Stimulated activated CD8-positive, alpha-beta memory T cell treated with anti-CD3 and anti-CD28 coated beads, Interleukin-12 subunit alpha, Interleukin-12 subunit beta, amount 100 ng/mL, for 24 hours (primary cell): ENCODE results near the gene CAMSAP3.

ENCODE experiments used
- DNase-seq: peaks from one replicate; pipeline ENCODE4 v3.0.0-alpha.2; 2020; ENCODE audit errors: extremely low read depth

CAMSAP3 gene, protein sequence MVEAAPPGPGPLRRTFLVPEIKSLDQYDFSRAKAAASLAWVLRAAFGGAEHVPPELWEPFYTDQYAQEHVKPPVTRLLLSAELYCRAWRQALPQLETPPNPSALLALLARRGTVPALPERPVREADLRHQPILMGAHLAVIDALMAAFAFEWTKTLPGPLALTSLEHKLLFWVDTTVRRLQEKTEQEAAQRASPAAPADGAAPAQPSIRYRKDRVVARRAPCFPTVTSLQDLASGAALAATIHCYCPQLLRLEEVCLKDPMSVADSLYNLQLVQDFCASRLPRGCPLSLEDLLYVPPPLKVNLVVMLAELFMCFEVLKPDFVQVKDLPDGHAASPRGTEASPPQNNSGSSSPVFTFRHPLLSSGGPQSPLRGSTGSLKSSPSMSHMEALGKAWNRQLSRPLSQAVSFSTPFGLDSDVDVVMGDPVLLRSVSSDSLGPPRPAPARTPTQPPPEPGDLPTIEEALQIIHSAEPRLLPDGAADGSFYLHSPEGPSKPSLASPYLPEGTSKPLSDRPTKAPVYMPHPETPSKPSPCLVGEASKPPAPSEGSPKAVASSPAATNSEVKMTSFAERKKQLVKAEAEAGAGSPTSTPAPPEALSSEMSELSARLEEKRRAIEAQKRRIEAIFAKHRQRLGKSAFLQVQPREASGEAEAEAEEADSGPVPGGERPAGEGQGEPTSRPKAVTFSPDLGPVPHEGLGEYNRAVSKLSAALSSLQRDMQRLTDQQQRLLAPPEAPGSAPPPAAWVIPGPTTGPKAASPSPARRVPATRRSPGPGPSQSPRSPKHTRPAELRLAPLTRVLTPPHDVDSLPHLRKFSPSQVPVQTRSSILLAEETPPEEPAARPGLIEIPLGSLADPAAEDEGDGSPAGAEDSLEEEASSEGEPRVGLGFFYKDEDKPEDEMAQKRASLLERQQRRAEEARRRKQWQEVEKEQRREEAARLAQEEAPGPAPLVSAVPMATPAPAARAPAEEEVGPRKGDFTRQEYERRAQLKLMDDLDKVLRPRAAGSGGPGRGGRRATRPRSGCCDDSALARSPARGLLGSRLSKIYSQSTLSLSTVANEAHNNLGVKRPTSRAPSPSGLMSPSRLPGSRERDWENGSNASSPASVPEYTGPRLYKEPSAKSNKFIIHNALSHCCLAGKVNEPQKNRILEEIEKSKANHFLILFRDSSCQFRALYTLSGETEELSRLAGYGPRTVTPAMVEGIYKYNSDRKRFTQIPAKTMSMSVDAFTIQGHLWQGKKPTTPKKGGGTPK

DNA sequence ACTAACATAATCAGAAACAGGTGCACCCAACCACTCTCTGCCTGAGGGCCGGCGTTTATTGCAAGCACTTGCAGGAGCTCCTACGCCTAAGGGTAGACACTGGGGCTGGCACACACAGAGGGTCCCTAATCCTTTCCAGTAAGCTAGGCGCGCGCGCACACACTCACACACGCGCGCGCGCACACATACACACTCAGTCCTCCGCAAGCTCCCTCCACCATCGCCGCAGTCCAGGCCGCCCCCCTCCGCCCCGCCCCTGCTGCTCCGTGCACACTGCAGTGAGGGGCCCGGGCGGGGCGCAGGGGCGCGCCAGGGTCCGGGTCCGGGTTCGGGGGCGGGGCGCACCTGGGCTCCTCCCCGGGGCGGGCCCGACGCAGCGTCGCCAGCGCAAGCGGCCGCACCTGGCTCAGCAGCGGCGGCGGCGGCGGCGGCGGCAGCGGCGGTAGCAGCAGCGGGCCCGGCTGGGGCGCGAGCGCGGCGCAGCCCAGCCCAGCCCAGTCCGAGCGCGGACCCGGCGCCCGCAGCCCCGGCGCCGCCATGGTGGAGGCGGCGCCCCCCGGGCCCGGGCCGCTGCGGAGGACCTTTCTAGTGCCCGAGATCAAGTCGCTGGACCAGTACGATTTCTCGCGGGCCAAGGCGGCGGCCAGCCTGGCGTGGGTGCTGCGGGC, at the start of gene CAMSAP3:
Gene CAMSAP3, plus strand, starts transcription at position 398 of the 668 bp plus-strand sequence. Its CDS starts 140 bp downstream, at position 538.
- peak; percentile 9 for DNase-seq

DNA sequence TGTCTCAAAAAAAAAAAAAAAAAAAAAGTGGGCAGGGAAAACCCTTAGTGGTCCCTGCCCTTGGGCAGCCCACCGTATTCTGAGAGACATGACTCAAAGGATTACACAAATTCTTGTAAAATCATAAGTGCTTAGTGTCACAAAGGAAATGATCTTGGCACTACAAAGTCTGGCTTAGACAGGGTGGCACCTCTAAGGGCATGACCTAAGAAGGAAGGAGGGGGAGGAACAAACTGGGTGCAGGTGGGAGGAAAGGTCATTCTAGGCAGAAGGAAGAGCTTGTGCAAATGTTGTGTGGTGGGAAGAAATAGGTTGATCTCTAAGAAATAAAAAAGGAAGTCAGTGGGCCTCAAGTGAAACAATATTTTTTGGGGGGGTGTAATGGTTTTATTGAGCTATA, 49.8 kb upstream of the CAMSAP3 start:
- no peak for DNase-seq

DNA sequence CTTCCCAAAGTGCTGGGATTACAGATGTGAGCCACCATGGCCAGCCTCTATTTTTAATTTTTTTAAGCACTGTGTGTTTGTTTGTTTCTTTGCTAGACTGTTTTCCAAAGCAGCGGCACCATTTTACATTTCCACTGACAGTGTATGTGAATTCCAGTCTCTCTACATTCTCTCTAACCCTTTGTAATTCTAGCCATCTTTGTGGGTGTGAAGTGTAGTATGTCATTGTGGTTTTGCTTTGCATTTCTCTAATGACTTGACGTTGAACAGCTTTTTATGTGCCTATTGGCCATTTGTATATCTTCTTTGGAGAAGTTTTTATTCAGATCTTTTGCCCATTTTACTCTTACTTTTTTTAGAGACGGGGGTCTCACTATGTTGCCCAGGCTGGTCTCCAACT, 48.5 kb upstream of the CAMSAP3 start:
- no peak for DNase-seq

DNA sequence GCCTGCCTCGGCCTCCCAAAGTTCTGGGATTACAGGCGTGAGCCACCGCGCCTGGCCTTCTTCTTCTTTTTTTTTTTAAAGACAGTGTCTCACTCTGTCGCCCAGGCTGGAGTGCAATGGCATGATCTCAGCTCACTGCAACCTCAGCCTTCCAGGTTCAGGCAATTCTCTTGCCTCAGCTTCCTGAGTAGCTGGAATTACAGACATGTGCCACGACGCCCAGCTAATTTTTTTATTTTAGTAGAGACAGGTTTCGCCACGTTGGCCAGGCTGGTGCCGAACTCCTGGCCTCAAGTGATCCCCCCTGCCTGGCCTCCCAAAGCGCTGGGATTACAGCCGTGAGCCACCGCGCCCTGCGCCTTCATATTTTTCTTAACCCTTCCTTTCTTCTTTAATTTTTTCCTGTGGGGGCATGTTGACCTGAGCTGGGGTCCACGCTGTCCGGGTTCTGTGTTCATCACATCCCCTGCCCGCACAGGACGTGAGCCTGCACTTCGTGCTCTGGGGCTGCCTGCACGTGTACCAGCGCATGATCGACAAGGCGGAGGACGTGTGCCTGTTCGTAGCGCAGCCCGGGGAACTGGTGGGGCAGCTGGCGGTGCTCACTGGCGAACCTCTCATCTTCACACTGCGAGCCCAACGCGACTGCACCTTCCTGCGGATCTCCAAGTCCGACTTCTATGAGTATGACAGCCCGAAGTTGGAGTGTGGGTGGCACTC, 46.1 kb upstream of the CAMSAP3 start:
- DNase-seq = no peak

DNA sequence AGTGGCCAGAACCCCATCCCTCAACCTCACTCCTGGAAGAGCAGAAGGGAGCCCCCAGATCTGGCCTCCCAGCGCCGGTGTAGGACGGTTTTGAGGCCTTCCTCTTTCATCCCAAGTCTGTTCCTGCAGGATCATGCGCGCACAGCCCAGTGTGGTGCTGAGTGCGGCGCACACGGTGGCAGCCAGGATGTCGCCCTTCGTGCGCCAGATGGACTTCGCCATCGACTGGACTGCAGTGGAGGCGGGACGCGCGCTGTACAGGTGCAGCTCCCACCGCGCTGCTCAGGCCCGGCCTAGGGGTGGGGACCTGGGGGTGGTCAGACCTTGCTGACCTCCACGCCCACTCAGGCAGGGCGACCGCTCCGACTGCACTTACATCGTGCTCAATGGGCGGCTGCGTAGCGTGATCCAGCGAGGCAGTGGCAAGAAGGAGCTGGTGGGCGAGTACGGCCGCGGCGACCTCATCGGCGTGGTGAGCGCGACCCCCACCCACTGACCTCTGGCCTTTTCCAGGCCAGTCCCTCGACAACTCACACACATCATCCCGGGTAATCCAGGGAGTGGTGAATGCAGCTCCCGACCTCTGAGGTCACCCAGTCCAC, 45.4 kb upstream of the CAMSAP3 start:
- no peak for DNase-seq

DNA sequence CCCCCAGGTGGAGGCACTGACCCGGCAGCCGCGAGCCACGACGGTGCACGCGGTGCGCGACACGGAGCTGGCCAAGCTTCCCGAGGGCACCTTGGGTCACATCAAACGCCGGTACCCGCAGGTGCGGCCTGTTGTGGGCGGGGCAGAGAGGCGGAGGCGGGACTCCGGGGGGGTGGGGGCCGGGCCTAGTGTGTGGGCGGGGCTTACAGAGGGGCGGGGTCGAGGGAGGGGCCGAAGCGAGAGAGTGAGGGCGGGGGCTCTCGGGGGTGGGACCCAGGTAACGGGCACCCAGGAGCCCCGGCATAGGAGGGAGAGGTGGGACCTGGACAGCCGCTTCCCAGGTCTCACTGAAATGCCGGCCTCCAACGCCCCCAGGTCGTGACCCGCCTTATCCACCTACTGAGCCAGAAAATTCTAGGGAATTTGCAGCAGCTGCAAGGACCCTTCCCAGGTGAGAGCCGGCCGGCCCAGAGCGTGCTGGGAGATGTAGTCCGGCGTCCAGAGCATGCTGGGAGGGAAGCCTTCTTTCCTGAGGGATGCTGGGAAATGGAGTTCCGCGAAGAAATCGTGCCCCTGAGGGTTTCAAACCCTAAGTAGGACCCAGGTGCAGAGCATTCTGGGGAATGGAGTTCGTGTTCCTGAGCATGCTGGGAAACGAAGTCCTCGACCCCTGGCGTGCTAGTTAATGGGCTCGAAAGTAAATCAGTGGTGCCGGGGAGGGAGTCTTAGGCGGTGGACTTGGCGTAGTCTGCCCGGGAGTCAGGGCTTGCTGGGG, 44.5 kb upstream of the CAMSAP3 start:
- DNase-seq = no peak

DNA sequence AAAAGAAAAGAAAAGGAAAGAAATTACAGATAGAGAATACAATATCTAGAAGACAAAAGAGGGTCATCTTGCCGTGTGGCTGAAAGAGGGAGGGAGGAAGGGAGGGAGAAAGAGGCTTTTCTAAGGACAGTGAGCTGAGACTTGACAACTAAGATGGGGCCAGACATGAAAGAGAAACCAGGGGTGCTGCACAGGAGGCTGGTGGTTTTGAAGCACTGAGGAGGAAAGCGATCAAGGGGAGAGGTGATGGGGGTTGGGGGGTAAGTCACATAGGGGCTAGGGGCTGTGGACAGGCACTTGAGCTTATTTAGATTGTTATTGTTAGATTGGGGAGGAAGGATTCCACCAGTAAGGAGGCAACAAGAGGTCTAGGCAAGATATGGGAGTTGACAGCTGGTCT, 42.9 kb upstream of the CAMSAP3 start:
- no peak for DNase-seq

DNA sequence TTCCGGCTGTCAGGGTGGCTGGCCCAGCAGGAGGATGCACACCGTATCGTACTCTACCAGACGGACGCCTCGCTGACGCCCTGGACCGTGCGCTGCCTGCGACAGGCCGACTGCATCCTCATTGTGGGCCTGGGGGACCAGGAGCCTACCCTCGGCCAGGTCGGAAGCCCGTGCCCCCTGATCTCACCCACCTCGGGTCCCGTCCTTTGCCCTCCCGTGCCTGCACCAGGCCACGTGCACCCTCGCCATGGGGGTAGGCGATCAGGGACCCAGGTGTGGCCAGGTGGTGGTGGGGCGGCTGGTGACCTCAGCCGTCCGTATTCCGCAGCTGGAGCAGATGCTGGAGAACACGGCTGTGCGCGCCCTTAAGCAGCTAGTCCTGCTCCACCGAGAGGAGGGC, 41.1 kb upstream of the CAMSAP3 start:
- no peak for DNase-seq

DNA sequence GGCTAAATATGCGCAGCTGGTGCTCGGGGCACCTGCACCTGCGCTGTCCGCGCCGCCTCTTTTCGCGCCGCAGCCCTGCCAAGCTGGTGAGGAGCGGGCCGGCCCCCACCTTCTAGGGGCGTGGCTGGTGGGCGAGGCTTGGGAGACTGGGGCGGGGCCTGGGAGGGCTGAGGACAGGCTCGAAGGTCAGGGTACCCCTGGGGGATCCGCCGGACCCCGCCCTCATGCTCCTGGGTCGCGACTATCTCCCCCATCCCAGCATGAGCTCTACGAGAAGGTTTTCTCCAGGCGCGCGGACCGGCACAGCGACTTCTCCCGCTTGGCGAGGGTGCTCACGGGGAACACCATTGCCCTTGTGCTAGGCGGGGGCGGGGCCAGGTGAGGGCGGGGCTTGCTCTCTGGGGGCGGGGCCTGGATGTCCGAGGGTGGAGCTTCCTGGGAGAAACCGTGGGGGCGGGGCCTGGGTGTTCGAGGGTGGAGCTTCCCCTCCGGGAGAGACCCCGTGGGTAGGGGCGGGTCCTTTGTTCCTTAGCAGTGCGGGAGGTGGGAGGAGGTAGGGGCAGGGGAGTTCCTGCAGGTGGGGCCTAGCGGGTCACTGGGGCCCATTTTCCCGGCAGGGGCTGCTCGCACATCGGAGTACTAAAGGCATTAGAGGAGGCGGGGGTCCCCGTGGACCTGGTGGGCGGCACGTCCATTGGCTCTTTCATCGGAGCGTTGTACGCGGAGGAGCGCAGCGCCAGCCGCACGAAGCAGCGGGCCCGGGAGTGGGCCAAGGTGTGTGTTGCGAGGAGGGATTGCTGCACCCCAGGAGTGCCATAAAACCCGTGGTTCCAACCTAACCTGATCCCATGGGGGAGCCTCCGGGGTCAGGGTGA, 40.4 kb upstream of the CAMSAP3 start:
- no peak for DNase-seq

DNA sequence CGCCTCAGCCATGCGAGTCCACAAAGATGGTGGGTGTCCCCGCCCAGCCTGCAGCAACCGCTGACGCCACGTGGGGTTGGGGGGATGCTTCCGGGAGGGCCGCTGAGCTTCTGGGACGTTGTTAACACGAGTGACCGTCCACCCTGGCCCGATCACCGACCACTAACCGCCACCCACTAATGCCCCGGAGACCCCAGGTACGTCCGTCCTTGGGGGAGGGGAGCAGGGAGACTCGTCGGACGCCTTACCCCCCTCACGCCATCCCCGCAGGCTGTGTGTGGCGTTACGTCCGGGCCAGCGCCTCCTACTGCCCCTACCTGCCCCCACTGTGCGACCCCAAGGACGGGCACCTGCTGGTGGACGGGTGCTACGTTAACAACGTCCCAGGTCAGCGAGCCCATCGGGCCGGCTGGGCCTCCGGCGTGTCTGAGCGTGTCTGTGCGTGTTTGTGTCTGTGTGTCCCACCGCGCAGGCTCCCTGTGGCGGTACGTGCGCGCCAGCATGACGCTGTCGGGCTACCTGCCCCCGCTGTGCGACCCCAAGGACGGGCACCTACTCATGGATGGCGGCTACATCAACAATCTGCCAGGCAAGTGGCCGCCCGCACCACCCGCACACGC, 38.9 kb upstream of the CAMSAP3 start:
- no peak for DNase-seq

DNA sequence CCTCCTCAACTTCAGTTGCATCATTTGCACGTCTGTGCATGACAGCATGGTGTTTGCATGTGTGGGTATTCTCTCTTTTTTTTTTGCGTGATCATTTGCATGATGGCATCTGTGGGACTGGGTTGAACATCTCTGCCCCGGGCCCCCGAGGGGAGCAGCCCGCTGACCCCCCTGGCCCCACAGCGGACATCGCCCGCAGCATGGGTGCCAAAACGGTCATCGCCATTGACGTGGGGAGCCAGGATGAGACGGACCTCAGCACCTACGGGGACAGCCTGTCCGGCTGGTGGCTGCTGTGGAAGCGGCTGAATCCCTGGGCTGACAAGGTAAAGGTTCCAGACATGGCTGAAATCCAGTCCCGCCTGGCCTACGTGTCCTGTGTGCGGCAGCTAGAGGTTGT, 37.0 kb upstream of the CAMSAP3 start:
- no peak for DNase-seq

DNA sequence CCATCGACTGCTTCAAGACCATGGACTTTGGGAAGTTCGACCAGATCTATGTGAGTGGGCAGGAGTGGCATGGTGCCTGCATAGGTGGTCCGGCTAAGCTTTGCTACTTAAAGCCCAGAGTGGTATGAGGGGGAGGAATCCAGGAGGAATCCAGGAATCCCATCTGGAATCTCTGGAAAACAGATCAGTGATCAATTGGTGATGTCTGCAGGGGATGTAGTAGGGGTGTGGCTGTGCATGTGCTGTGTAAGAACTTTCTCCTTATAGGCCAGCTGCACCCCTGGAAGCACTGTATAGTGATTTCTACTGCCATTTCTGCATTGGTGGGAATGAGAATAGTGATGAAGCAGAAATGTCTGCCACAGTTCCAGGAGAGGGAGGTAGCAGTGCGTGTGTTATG, 36.6 kb upstream of the CAMSAP3 start:
- DNase-seq = no peak

DNA sequence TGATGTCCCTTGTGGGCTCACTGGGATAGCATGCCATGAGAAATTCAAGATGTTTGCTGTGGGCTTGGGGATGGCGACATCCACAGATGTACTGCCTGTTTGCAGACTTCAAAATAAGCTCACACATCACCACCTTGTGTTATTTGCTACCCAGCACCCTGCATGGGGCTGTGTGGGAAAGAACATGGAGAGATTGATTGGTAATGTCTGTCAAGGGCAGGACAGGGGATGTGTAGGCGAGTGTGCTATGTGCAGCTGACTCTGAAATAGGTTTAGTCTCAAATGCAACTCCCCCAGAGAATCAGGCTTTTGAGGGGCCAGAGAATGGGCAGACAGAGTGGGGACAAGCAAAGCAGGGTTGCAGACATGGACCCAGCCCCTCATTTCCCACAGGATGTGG, 35.4 kb upstream of the CAMSAP3 start:
- DNase-seq = no peak

DNA sequence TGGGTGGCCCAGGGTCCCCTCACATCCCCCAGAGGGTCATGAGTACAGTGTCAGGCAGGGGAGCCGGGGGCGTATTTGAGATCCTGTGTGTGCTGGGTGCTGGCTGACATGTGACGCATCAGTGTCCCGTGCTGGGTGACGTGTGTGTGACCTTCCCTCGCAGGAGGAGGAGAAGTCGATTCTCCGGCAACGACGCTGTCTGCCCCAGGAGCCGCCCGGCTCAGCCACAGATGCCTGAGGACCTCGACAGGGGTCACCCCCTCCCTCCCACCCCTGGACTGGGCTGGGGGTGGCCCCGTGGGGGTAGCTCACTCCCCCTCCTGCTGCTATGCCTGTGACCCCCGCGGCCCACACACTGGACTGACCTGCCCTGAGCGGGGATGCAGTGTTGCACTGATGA, 34.3 kb upstream of the CAMSAP3 start:
- DNase-seq = no peak

DNA sequence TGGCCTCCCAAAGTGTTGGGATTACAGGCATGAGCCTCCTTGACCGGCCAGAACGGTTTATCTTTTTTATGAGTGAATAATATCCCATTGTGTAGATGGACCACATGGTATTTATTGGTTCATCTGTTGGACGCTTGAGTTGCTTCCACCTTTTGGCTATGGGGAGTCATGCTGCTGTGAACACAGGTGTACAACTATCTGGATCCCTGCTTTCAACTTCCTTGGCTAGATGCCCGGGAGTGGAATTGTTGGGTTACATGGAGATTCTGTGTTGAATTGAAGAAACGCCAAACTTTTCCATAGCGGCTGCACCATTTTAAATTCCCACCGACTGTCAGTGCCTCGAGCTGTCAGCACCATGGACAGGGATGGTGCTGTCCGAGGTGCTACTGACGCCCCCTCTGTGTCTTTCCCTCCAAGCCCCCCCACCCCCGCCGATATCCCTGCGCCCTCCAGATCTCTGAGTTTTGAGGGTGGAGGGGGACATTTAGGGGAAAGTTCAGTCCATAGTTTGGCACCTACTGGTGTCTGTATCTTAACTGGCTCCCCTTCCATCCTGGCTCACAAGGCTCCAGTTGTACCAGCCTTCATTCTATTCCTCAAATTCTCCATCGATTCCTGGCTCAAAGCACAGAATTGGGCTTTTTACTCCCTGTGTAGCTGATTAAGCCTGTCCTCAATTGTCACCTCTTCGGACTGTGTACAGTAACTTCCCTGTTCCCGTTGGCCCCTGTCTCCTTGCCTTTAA, 32.8 kb upstream of the CAMSAP3 start:
- DNase-seq = no peak

DNA sequence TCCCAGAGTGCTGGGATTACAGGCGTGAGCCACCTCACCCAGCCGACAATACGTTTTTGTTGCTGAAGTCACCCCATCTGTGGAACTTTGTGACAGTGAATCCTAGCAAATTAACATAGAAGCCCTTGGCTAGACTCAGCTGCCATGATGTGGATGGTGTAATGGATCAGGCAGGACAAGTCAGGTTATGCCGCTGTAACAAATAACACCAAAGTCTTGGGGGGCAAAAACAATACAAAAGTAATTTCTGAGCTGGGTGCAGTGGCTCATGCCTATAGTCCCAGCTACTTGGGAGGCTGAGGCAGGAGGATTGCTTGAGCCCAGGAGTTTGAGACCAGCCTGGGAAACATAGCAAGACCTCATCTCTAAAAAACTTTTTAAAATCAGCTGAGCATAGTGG, 30.8 kb upstream of the CAMSAP3 start:
- DNase-seq = no peak

DNA sequence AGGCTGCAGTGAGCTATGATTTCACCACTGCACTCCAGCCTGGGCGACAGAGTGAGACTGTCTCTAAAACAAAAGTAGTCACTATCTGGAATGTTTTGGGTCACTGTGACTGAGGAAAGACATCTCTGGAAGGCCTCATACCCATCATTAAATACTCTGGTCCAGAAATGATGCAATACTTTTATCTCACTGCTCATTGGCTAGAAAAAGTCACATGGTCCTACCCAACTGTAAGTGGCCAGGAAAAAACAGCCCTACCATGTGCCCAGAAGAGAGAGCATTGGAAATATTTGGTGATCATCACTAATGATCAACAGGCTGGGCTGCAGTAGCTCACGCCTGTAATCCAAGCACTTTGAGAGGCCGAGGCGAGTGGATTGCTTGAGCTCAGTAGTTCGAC, 30.3 kb upstream of the CAMSAP3 start:
- DNase-seq = no peak

DNA sequence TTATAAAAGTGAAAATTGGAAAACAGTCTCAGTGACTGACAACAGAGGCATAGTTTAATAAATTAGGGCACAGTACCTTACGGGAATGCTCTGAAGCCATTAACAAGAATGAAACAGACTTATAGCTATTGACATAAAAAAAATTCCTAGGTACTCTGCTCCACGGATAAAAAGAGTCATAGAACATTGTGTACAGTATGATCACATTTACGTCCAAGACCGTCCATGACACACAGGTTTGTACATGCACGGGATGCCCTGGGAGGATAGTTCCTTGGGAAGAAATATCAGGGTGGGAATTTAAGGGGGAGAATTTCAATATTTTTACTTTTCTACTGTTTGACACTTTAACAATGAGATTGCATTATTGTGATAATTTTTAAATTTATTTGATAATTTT, 24.9 kb upstream of the CAMSAP3 start:
- no peak for DNase-seq
